HFFc6 (cell line): ENCODE data around the gene COL23A1. TPM values are rescaled to one million over a fixed set of nuclear protein-coding genes. Genes with fewer than 3 reads are reported as not detected.

Experiments used
- DNase-seq: peaks from one replicate; pipeline ENCODE4 v3.0.0-alpha.2; 2018
- H3K27ac Mint-ChIP-seq: 2 replicates; pipeline ENCODE4 v1.8.0; 2020; ENCODE audit warnings: mild to moderate bottlenecking, mixed read lengths
- H3K27me3 Mint-ChIP-seq: 2 replicates; pipeline ENCODE4 v1.8.0; 2021; ENCODE audit warnings: mild to moderate bottlenecking, moderate library complexity, mixed read lengths; ENCODE audit not compliant: insufficient read depth
- H3K36me3 Mint-ChIP-seq: 2 replicates; pipeline ENCODE4 v1.8.0; 2021; ENCODE audit warnings: low read depth, mixed read lengths
- H3K4me1 Mint-ChIP-seq: 2 replicates; pipeline ENCODE4 v1.8.0; 2020; ENCODE audit warnings: low read depth, mixed read lengths
- H3K4me3 Mint-ChIP-seq: 2 replicates; pipeline ENCODE4 v1.8.0; 2020; ENCODE audit warnings: mild to moderate bottlenecking, moderate library complexity, mixed read lengths
- H3K9me3 Mint-ChIP-seq: 2 replicates; pipeline ENCODE4 v1.8.0; 2020; ENCODE audit warnings: mild to moderate bottlenecking, mixed read lengths
- CTCF ChIP-seq: fragments of 200-600 bp; sonication (generic); IDR thresholded peaks from 2 replicates; pipeline ENCODE4 v1.5.0; 2021; ENCODE audit warnings: antibody characterized with exemption, mild to moderate bottlenecking
- total RNA-seq, 6 experiments: library from RNA; stranded (reverse); fragmentation: NEBNext Ultra II Directional; extraction: Animal tissue kit (Norgen Biotek cat#: 25700); gene quantifications; 2 replicates in 1 of 6; 3 replicates in 5 of 6; pipeline ENCODE4 v1.2.3, GENCODE V29; 2021

Gene COL23A1
- total RNA-seq, 6 experiments from 2014 or later = not detected

GRCh38 chr5:178246624-178247279 lies 343.4 kb downstream of the COL23A1 start:
- Mint-ChIP-seq H3K27ac (no peak overlapping the region), H3K4me1 (peaks cover 12% of the 10 kb centered on the region), H3K9me3 (no peaks in the 10 kb centered on the region), H3K36me3 (no peaks in the 10 kb centered on the region), H3K27me3 (peaks cover 12% of the 10 kb centered on the region), H3K4me3 (no peak overlapping the region)
- no peak for DNase-seq
- TF ChIP-seq CTCF = no peak

- H3K27me3 Mint-ChIP-seq = peaks cover 11% of the 10 kb centered on the region; the same call in 1 of the 2 replicates
- no peak overlapping the region for H3K4me3 Mint-ChIP-seq
- no peaks in the 10 kb centered on the region for H3K36me3 Mint-ChIP-seq
- H3K9me3 Mint-ChIP-seq = no peaks in the 10 kb centered on the region
- DNase-seq = no peak
- TF ChIP-seq CTCF = no peak
- H3K27ac Mint-ChIP-seq = no peak overlapping the region
- H3K4me1 Mint-ChIP-seq = peaks cover 12% of the 10 kb centered on the region
These were observed 344.8 kb downstream of the COL23A1 start for GRCh38 chr5:178245389-178245788.

- H3K27me3 Mint-ChIP-seq = peaks cover 11% of the 10 kb centered on the region; the same call in 1 of the 2 replicates
- H3K36me3 Mint-ChIP-seq = no peaks in the 10 kb centered on the region
- no peak for TF ChIP-seq CTCF
- H3K4me3 Mint-ChIP-seq = no peak overlapping the region
- no peaks in the 10 kb centered on the region for H3K9me3 Mint-ChIP-seq
- H3K4me1 Mint-ChIP-seq = peaks cover 9% of the 10 kb centered on the region
- no peak overlapping the region for H3K27ac Mint-ChIP-seq
- peak; percentile 39 for DNase-seq
These were observed 345.6 kb downstream of the COL23A1 start for GRCh38 chr5:178244576-178244975.

GRCh38 chr5:178242416-178242815 lies 347.8 kb downstream of the COL23A1 start:
- Mint-ChIP-seq H3K4me1 (peaks cover 8% of the 10 kb centered on the region), H3K27ac (no peak overlapping the region), H3K36me3 (no peaks in the 10 kb centered on the region), H3K4me3 (no peak overlapping the region), H3K27me3 (peaks cover 10% of the 10 kb centered on the region), H3K9me3 (no peaks in the 10 kb centered on the region)
- DNase-seq = no peak
- TF ChIP-seq CTCF = no peak

GRCh38 chr5:178241688-178242231 lies 348.4 kb downstream of the COL23A1 start:
- TF ChIP-seq CTCF = no peak
- Mint-ChIP-seq H3K36me3 (no peaks in the 10 kb centered on the region), H3K9me3 (no peaks in the 10 kb centered on the region), H3K4me3 (no peak overlapping the region), H3K27me3 (peaks cover 10% of the 10 kb centered on the region), H3K4me1 (peaks cover 11% of the 10 kb centered on the region), H3K27ac (no peak overlapping the region)
- DNase-seq = no peak
